HG02763 (cell line): ENCODE results near the gene BLOC1S5.

Source experiments
- ATAC-seq: cut with Tn5 transposase; IDR thresholded peaks from one replicate; pipeline ENCODE4 v1.9.1; 2021; ENCODE audit warnings: mild to moderate bottlenecking, moderate library complexity; ENCODE audit not compliant: unreplicated experiment

The BLOC1S5 gene

DNA sequence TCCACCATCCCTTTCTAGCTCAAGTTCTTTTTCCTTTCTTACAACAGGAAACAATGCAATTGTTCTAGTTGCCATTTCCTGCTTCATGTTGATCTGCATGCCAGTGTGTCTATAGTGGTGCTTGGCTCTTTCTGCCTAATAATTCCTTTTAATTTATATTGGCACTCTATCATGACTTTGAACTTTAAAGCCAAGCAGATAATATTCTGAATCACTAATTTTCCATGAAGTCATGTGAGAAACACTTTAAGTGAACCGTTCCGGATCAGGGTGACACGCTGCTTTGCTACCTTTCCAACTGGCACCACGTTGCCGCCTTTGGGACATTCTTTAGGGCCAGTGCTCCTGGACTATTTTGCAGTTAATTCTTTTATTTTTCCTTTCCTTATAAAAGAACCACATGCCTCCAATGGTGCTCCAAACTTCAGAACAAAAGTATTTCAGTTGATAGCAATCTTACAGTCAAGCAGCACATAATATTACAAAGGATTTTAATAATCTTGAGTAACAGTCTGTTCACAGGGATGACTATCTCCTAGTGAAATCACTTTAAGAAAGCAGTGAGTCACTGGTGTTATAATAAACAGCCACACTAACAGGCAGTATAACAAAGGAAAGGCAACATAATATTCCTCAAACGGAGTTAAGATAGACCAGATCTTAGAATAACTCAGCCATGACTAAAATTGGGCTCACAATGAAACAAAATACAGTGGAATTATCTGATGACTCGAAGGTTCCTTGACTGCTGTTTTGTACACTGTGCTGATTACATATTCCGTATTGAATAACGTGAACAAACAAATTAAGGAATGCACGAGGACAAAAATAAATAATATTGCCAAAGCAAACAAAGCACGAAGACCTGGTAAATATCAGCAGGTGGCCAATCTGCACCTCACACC is 19.0 kb upstream of the BLOC1S5 start:
- ATAC-seq = no peak

DNA sequence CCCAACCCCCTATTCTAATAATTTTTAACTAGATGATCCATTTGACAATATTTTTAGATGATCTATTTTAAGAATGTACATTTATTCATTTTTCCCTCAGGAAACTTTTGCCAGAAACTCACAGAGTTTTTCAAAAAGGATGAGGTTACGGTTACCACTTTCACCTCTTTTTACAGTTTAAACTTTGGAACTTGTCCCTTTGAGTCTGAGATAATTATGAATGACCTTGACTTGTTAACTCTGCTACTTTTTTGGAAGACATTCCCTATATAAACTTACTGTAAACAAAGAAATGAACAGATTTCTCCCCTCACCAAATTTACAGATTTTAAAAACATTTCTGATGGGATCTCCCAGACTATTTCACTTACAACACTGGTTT is 18.4 kb upstream of the BLOC1S5 start:
- no peak for ATAC-seq

DNA sequence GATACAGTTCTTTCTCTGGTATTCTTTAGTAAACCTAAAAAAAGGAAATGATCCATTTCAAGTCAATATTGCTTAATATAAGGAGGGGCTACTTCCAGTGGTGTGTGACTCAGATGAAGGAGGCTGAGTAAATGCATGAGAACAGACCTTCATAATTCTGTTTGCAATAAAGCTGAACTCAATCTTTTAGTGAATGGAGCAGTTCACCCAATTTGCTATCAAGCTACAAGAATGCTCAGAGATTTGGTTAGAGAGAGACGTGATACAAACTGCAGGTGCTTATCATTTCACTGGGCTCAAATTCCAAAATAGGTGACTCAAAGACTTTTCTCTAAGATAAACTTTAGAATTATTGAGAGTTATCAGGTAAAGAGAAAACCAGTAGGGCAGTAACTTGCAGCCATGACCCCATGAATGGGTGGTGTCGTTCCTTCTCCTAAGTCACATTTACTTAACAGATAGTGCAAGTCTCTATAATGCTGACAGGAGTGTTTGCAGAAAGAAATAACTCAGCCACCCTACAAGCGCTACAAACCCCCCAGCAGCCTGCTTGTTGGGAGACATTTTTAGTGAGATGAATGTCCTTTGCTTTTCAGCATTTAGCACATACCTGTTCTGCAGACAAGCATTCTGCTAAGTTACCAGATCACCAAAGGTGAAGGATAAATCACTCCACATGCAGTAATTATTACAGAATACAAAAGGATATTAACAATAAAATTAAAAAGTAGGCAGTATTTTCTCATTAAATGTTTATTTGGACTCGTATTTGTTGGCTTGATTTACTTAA is 16.4 kb upstream of the BLOC1S5 start:
- ATAC-seq = no peak

DNA sequence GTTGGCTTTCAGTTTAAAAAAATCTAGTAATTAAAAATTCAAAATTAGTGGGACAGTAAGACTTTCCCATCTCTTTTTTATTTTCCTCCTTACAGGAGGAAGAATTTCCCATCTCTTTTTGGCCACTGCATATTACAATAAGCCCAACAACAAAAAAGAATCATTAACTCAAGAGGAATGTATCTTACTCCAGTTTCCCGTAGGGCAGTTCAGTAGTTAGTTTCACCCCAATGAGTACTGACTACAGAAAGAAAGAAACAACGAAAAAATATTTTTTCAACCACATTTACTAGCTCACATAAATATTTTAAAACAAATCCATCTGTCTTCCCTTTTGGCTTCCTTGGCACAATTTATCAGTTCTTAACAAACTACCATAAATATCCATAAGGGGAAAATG is 14.9 kb upstream of the BLOC1S5 start:
- ATAC-seq = no peak

DNA sequence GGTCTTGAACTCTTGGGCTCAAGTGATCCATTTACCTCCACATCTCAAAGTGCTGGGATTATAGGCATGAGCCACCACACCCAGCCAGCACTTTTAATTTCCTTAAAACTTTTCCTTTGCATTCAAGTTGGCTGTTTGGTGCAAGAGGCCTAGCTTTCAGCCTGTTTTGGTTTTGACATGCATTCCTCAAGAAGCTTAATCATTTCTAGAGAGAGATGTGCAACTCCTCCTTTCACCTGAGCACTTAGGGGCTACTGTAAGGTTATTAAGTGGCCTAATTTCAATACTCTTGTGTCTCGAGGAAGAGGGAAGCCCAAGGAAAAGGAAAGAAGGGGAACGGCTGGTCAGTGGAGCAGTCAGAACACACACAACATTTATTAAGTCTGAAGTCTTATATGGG is 13.8 kb upstream of the BLOC1S5 start:
- ATAC-seq = no peak

DNA sequence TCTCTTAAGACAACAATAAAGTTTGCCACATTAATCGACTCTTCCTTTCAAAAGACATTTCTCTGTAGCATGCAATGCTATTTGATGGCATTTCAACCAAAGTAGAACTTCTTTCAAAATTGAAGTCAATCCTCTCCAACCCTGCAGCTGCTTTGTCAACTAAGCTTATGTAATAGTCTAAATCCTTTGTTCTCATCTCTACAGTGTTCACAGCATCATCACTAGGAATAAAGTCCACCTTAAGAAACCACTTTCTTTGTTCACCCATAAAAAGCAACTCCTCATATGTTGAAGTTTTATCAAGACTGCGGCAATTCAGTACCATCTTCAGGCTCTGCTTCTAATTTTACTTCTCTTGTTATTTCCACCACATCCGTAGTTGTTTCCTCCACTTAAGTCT is 11.5 kb upstream of the BLOC1S5 start:
- ATAC-seq = no peak

DNA sequence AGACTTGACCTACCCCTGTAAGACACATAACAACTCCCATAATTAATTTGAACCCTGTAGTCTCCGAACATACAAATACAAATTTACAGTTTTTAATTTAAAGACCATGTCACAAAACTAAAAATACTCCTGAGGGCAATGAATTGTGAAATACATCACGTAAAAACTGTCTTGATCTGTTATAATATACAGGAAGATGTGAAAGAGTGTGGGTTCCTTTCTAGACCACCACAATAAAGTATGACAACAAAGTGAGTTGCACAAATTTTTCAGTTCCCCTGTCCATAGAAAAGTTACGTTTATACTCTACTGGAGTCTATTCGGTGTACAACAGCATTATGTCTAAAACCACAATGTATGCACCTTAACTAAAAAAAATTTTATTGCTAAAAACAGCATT is 11.0 kb upstream of the BLOC1S5 start:
- no peak for ATAC-seq

DNA sequence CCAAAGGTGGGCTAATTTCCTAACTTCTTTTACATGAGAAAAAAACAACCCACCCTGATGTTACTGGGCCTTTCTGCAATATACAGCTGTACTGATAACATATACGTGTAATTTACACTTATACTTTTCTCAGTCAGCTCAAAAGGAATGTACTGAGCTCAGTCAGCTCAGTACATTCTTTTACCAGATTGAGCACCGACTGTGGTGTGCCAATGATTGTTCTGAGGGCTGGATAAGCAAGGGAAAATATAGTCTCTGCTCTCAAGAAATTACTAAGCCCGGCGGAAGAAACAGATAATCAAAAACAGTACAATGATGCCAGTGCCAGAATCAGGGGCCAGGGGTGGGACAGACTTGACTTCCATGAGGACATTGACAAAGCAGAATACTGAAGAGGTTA is 10.0 kb upstream of the BLOC1S5 start:
- no peak for ATAC-seq

DNA sequence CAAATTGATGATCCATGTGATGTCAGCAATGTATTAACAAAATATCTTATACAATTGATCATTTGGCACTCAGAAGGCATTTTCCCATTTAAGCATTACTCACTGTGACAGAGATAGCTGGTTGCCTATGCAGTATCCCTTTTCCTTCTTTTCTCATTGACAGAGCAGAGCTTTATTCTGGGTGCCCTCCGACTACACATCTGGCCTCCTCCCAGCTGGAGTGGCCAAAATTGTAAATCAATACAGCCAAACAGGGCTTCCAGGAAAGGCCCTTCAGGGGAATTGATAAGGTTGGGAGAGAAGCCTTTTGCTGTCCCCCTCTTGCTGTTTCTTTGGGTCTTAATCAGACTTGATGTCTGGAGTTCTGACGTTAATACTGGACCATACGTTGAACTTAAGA is 9.6 kb upstream of the BLOC1S5 start:
- ATAC-seq = no peak

DNA sequence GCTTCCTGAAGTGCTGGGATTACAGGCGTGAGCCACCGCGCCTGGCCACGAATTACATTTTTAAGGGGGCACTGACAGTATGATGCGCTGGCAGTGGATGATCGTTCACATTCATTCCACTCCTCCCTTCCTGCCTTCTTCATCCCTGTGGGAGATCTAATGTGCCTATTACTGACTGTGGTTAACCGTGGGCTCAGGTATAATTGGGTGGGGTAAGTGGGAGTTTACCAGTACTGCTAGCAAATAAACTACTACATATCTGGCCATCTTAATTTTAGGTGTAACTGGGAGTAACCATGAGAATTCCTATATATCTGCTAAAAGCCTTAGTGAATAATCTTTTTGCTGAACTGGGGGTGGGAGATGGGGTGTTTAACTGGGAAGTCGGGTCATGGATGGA is 6.5 kb upstream of the BLOC1S5 start:
- ATAC-seq = no peak

DNA sequence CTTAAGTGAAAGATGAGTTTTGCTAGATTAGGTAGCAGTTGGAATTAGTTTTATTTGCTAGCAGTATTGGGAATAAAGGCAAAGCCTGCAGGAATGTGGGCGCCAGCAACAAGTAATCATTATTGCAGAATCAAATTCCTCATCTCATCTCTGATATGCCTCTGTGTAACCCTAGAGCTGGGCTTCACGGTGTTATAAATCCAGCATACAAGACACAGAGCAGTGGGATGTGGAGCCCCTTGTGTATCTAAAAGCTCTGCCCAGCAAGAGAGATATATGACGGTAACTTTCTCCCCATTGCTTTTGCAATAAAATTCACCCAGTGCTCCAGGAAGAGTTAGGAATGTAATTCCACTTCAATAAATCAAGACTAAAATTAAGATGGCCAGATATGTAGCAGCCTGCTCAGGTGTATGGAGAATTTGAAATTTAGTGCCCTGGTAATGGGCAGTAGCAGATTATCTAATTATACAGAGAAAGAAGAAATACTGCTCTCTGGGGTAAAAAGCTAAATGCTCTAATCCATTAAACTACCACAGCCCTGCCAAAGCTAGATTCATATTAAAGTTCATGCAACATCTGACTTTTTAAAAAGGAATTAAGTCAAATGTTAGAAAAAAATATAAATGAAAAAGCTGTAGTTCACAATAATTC is 5.6 kb upstream of the BLOC1S5 start:
- no peak for ATAC-seq

DNA sequence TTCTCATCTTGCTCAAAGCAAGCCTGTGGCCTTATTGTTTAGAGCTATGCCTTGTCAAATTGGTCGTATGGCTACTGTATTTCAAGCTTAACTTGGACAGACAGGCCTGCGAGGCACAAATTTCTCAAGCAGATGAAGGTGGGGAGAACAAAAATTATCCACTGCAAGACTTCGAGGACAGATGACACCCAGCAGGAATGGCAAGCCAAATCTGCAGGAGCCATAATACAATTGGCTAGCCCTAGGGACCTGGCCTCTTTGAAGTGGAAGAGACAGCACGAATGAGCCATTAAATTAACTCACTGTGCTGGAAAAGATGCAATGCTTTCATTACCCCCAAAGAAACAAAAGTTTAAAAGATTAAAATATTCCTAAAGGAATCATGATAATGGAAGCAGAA is 5.0 kb upstream of the BLOC1S5 start:
- ATAC-seq = no peak

DNA sequence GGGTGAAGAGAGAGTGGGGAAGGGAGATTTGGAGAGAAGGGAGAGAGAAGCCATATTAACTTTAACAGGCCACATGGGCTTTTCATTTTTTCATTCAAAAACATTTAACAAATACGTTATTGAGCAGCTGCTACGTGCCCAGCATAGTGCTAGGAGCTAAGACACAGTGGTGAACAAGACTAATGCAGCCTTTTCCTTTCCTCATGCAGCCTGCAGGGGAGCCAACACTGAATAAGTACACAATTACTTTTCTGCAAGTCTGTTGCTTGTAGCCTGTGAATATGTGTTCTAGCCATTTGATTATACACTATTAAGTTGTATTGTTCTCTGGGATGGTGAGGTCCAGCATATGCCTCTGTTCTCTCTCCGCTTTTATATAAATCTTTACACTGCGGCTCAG is 1.9 kb upstream of the BLOC1S5 start:
- no peak for ATAC-seq

DNA sequence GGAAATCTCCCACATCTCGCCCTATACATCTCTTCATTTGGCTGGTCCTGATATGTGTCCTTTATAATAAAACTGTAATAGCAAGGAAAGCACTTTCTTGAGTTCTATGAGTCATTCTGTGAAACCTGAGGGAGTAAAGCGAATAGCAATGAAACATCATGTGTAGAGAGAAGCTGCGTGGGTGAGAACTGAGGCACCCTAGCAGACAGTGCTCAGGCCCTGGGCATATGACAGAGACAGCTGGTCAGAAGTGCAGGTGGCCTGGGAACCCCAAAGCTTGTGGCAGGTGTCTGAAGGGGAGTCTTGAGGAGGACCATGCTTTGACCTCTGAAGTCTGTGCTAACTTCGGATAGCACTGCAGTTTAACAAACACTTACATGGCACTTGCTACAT is 1.3 kb upstream of the BLOC1S5 start:
- peak; percentile 38 for ATAC-seq

DNA sequence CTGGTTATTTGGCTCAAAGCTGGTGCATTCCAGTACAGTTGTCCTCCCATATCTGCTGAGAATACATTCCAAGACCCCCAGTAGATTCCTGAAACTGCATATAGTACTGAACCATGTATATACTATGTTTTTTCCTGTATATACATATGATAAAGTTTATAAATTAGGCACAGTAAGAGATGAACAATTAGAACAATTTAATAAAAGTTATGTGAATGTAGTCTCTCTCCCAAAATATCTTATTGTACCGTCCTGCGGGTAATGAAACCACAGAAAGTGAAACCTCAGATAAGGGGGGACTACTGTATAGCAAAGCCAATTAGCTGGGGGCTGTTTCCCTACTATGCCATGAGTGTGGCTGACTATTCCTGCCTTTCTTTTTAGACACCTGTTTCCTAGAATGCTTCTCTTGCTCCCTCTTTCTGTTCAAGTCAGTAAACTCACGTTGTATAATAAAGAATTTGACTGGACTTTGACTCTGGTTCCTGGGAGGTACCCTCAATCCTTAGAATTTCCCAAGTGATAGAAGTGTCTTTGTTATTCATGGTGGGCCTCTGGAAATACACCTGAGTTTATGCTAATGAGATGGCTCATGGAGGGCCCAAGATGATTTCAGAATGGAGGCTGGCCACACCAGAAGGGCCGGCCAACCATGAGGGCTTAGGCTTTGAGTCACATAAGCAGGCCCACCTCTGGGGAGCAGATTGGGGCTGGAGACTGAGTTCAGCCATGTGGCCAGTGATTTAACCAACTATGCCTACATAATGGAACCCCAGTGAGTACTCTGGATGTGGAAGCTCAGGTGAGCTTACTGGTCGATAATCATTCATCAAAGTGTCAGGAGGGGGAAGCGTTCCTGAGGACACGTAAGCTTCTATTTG is 689 bp upstream of the BLOC1S5 start:
- no peak for ATAC-seq

DNA sequence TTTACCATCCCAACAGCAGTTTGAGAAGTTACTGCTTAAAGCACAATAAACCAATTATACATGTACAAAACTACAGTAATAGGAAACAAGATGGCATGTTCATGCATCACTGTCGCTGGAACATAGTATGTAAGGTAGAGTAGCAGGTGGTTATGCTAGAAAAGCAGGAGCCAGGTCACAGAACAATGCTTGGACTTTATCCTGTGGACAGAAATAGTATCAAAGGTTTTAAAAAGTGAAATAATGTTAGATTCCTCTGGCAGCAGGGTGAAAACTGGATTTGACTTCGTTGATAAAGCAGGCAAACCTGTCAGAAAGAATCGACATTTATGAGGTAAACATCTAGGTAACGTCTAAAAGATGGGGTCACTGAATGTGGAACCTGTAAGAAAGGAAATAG is 2.5 kb downstream of the BLOC1S5 start:
- ATAC-seq = no peak

DNA sequence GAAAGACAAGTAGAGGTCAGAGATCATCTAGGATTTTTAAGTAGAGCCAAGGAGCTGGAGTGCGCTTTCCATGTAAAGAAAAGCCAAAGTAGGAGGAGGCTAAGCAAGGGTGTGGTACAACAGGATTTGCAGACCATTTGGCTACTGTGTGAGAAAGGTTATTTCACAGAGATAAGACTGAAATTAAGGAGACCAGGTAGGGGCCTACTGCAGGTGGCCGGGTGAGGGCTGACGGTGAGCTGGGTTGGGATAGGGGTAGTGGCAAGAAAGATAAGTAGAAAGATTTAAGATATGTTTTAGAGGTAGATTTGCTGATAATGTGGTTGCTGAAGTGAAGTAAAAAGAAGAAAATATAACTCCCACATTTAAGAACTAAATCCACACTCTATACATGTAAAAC is 3.8 kb downstream of the BLOC1S5 start:
- ATAC-seq = no peak

DNA sequence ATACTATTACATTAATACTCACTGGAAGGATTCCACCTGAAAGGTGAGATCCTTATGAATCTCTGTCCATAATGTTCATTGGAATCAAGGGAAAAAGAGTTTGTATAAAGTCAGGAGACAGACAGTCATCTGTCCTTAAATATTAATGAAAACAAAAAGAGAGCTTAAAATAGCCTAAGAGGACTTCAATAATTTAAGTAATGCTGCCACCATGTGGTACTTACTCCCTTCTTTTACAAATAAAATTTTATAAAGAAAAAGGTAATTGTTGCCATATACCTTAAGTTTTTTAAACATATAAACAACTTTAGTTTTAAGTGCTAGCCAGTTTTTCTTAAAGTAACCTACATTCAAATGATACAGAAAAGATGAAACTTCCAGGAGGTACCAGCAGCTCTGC is 5.1 kb downstream of the BLOC1S5 start:
- ATAC-seq = no peak

DNA sequence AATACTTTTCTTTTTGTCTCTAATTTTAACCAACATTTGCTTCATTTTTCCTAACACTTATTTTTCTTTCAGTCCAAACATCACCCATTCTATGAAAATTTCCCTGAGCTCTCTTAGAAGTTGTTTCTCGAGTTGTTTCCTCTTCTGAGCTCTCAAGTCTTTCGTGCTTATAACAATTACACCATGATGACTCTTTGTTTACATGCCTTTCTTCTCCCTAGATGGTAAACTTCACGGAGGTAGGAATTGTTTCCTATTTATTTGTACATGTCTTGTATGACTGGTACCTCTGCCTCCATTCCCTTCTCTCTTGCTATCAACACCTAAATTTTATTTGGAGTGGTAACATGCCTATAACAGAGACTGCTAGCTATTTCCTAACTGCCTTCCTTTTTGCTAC is 6.4 kb downstream of the BLOC1S5 start:
- ATAC-seq = no peak

DNA sequence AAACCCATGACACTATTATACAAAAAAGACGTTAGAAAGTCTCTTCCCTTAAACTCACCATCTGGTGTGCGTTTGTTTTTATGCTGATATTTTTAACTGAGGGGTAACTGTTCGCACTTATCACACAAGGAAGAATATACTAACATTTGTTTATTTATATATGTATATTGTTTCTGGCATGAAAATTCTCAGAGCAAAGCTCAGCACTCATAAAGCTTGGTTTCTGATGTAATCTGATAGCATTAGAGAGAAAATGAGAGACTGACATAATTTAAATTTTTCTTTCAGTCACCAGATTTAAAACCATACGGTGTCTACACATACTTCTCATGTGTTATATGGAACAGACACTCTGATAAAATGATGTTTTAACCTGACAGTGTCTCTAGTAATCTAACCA is 6.9 kb downstream of the BLOC1S5 start:
- no peak for ATAC-seq

DNA sequence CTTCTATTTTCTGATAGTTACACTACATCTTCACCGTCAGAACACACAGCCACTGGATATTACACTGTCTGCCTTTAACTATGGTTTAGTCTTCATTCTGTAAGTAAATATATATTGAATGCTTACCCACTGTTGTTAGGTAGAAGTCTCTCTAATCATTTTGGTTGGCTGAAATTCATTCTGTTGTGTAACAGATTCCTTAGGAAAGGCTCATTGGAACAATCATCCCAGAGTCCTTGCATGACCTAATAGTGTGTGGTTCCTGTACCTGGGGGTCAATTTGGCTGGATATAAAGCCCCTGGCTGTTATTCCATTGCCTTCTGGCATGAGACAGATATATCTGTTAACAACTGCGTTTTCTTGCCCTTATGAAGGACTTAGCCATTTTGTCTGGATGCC is 9.9 kb downstream of the BLOC1S5 start:
- no peak for ATAC-seq
